HG03442 (cell line): ENCODE data around the gene PRR9.
"Not testable (repeated sequence)": the region's sequence is repeated elsewhere in the genome, so short reads cannot be mapped to it uniquely, and the experiment has no call there.

ENCODE experiments used
- ATAC-seq: cut with Tn5 transposase; IDR thresholded peaks from one replicate; pipeline ENCODE4 v1.9.1; 2021; ENCODE audit warnings: mild to moderate bottlenecking, moderate library complexity; ENCODE audit not compliant: unreplicated experiment

The PRR9 gene

DNA sequence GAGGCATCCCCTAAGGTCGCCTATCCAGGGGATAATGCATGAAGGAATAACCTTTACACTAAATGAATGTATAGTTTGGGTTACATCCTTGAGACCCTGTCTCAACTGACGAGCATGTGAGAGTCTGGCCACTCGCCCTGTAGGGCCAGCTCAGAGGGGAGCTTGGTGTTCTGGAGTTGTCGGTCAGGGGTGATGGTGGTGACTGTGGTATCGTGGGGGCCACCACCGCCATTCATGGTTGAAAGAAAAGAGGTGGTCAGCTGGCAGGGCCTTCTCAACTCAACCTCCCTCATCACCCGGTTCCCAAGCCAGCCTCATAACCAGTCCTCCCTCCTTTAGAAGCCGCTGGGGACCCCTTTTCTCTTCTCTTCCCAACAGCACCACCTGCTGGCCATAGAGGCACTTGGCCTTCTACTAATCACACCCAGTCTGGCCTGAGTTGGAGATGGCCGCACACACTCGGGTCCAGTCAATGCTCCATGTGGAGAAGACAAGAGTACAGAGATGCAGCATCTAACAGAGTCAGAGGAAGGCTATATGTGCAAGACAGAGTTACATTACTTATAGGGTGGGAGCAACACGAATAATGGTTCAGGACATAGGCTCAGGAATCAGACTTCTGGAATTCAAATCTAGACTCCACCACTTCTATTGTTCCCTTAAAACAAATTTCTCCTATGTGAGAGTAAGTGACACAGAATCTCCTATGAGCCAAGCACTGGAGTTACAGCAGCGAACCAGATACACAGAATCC lies 11.9 kb downstream of the PRR9 start:
- not testable (repeated sequence) for ATAC-seq

DNA sequence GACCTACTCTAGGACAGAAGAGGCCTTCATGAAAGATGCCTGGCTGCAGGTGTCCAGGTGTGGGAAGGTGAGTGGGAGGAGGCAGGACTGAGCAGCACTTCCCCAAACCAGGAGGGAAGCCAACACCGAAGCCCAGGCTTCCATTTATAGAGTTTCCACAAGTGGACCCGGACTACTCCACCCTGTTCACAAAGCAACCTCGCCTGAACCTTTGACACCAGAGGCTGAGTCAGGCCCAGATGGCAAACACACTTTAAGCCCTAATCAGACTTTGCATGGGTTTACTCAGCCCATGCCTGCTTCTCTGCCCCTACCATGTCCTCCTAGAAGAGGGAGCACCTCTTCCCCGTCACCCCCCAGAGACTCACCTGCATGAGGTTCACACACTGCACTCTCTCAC lies 14.0 kb downstream of the PRR9 start:
- ATAC-seq, result no peak

DNA sequence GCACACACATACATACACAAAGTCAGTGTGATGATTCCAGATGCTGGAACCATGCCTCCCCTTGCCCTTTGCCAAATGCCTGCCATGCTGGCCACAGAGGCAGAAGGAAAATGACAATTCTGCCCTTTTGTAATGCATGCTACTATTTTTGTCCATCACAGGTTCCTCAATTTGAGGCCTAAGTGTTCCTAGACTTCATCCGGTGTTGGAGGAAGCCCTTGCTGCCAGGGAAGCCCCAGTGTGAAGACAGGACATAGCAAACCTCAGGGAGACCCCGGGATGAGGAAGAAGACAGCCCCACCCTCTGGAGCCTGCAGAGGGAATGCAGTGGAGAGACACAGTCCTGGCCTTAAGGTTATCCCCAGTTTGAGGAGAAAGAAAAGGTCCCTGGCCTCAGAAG lies 14.4 kb downstream of the PRR9 start:
- ATAC-seq, result no peak

DNA sequence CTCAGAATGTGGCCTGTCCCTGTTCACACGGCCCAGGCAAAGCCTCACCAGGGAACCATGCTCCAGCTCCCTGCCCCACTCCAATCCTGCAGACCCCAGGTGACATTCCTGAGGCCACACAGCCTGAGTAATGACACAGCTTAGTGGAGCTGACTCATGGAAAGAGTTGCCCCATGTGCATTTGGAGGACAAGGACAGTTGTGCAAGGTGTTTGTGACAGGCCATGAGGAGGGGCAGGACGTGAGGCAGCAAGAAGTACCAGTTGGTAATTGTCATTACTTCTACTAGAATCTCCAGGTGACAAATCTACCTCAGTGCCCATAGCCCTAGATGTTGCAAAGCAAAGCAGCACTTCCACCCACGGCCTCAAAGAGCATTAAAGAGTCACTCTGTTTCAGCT lies 15.2 kb downstream of the PRR9 start:
- no peak for ATAC-seq

DNA sequence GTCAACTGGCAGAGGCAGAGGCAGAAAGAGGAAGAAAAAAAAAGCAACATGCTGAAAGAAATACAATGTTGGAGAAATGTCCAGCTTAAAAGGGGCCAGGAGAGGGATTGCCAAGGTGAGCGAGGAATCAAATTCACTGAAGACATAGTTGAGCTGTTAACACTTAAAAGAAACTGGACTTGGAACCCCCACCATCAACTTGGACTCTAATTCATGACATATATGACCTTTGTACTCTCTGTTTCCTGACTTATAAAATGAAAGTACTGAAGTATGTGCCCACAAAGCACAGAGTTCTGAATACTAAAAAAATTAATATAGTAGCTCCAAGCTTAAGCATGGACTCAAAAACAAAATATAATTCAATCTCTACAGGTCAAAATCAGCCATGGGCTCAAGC lies 16.1 kb downstream of the PRR9 start:
- ATAC-seq, result no peak

DNA sequence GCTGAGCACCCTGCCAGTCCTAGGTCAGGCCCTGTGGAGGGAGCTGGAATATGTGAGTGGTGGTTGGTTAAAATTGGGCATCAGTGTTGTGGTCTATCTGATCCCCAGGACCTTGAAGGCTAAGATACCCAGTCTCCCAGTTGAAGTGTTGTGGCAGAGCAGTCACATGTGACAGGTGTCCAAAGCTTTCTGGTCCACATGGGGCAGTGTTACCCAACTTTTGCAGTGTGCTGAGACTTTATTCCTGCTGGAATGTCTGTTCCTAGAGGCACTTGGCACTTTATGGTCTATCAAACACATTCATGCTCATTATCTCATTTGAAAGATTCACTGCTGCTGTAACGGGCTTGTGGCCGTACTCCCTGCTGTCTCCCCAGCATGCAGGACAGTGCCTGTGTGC lies 21.1 kb downstream of the PRR9 start:
- ATAC-seq, result no peak

DNA sequence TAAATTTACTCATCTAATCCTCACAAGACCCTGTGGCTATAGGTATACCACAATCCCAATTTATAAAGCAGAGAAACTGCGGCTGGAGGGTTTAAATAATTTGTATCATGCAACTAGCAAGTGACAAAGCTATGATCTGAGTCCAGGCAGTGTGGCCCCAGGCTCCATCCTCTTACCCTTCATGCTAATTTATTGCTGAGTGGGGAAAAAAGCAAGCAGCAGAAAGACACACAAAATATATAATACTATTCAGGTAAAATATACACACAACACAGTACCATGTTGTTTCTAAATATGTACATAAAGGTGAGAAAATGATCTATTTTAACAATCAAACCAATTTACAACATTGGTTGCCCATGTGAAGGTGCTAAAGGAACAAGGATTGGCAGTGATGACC lies 24.8 kb downstream of the PRR9 start:
- no peak for ATAC-seq

DNA sequence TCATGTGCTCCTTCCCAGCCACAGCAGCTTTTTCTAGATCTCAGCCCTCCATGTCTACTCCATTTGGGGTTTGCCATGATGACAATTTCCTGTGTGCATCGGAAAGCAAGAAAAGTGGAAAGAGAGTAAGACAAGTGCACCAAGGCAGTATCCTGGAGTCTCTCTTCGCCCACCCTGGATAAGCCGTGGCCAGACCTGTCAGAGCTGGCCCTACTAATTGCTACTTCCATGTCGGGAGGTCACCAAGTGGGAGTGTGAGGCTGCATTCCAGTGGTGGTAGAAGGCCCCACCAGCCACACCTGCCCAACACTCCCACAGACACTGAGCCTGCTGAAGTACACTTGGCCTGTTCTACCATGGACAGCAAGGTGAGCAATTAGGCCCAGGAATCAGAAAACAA lies 28.1 kb downstream of the PRR9 start:
- no peak for ATAC-seq

DNA sequence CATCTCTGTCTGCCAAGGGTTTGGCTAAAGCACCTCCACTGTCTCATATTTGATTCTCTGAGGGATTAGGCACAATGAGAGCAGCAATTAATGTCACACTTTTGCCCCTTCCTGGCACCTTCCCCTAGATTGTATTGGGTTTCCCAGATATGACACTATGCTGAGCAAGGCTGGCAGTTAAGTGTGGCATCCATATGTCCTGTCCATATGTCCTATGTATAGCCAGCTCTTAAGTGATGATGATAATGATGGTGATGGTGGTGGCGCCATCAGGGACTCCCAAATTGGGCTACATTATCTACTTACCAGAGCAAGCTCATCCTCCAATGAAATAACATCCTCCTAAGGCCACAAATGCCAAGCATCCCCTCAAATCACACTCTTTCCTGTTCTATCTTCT lies 28.6 kb downstream of the PRR9 start:
- no peak for ATAC-seq

DNA sequence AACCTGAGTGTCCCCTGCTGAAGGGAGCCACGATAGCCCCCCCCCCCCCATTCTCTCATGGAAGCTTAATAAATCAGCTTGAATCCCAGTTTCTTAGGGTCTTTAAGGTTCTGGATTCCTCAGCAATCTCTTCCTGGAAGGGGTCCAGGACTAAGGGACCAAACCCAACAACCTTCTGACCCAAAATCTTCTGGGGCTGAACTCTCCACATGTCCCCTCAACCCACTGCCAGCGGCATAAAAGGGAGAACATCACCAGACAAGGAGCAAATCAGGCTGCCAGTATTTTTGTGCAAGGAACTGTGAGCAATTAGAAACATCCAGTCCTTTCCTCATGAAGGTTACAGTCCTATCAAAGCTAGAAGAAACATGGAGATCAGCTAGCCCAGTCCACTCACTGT lies 29.4 kb downstream of the PRR9 start:
- no peak for ATAC-seq

DNA sequence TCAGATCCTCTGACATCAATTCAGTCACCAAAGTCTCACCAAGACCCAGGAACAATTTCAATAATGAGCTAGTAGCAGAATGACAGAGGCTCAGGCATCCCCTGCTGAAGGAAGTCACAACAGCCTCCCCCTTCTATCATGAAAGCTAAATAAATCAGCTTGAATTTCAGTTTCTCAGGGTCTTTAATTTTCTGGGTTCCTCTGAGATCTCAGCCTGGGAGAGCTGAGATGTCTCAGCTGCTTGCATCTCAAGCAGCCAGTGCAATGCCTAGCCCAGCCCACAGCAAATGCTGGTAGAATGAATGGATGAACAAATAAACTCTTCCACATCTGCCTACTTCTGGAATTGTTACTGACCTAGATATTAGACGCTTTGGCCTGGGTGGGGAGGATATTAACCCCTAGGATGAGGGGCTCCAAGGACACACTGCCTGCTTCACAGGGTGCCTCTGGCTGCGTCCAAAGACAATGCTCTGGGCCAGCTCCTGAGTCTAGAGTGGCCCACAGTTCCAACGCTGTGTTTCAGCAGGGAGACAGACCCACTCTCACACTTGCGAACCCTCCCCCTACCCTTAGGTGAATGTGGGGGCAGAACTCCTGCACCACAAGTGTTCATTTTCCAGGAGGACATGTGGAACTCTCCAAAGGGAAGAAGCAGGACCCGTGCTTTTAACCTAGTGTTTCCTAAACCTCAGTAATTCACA lies 30.9 kb downstream of the PRR9 start:
- ATAC-seq, result no peak

DNA sequence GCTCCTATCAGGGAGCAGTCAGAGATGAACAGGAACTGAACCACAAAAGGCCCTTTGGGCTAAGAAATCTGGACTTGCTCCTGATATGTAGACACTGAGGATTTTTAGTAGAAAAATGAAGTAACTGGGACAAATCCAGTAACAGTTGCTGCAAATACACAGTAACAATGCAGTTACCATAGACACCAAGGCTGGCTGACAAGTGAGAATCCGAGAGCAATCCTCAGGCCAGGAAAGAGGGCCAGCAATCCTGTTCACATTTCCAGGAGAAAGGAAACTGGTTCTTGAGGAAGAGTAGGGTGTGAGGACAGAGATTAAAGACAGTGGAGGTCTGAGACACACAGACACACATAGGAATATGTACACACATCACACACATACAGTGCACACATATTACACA lies 32.8 kb downstream of the PRR9 start:
- no peak for ATAC-seq

DNA sequence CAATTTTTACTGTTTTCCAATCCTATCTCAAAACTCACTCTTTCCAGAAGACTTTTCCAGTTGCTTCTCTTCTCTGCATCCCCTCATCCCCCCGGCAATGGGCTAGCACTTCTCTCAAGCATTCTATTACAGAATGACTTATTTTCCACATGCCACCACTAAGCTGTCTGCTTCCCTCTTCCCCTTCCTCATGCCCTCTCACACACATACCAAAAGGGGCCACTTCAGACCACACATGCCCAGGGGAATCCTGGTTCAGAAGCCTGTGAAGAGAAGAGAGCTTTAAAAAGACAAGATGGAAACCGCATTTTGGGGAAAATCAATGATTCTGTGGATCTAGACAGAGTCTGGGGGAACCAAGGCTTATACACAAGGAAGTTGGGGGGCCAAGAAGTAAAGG lies 33.7 kb downstream of the PRR9 start:
- ATAC-seq, result no peak

DNA sequence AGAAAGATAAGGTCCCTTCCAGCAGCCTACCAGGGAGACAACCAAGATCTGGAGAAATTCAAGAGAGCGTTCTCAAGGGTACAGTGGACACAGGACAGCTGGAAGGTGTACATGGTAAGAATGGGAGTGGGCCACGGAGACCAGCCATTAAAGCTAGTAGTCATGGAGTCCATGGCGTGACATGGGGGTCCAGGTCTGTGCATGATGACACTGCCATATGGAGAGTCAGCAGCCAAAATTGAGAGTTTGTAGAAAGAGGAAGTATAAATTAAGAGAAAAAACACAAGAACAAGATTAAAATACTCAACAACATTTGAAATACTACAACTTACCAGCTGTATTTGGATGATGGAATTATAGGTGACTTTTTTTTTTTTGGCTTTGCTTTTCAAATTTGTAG lies 34.2 kb downstream of the PRR9 start:
- ATAC-seq, result no peak

DNA sequence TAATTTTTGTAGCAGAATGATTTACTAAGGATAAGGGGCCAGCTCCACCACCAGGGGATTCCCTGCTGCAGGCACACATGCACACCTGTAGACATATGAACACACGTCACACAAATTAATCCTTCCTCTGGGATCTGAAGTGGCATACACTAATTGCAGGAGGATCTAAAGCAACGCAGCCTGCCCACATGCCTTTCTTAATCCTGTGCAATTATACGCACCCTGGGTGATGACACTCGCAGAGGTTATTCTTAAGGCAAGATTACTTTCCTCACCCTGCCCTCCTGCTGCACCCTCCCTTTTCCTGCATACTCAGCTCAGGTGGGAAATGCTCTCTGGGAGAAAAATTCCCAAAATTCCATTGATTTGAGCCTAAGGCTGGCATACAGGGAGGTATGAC lies 34.6 kb downstream of the PRR9 start:
- no peak for ATAC-seq

DNA sequence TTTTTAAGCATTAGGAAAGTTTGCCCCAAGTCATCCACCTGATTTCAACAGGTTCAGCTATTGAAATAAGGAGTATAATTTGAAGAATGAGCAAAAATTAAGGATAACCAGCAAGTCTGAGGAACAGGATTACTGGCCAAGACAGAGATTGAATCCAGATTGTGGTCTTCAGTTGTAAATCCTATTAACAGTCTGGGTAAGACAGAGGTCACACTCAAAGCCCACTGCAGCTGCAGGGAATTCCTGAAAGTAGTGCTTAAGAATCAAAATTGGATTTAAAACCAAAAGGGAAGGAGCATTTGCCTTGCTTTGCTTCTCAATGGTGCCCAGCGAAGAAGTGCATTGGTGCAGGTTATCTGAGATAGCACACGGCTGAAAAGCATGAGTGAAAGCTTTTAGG lies 35.7 kb downstream of the PRR9 start:
- ATAC-seq, result no peak

DNA sequence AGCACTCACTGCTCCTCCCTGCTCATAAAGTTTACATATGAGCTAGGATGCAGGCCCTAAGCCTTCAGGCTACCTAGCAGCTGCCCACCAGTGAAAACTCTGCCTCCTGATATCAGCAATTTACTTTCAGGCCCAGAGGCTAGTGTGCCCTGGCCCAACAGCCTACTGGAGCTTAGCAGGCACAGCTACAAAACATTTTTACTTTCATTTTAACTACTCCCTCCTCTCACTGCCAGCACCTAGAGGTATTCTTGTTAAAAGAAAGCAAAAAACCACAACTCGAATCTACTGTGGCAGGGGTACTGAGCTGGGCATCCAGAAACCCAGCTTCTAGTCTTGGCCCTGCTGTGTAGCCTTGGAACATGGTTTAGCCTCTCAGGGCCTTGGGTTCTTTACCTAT lies 36.3 kb downstream of the PRR9 start:
- no peak for ATAC-seq

DNA sequence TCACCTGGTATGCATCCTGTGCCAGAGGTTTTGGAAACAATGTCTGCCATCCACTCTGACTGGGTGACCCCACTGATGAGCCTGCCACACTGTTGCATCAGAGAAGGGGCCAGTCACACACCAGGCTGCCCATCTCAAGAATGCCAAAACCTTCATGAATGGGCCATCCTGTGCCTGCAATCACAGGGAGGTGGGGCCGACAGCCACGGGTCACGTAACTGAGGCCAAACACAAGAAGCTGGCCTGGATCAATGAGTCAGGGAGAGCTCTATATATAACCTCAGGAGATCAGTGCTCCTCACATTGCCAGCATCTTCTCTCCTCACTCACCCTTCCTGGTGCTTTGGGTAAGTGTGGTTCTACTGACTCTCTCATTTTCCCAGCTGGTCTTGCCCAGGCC lies 42.0 kb downstream of the PRR9 start, which contains the start of gene LORICRIN:
Gene LORICRIN (plus strand): TSS at position 301 of the 400 bp plus-strand sequence. CDS start 1,263 bp downstream, outside the sequence.
- ATAC-seq, result no peak

DNA sequence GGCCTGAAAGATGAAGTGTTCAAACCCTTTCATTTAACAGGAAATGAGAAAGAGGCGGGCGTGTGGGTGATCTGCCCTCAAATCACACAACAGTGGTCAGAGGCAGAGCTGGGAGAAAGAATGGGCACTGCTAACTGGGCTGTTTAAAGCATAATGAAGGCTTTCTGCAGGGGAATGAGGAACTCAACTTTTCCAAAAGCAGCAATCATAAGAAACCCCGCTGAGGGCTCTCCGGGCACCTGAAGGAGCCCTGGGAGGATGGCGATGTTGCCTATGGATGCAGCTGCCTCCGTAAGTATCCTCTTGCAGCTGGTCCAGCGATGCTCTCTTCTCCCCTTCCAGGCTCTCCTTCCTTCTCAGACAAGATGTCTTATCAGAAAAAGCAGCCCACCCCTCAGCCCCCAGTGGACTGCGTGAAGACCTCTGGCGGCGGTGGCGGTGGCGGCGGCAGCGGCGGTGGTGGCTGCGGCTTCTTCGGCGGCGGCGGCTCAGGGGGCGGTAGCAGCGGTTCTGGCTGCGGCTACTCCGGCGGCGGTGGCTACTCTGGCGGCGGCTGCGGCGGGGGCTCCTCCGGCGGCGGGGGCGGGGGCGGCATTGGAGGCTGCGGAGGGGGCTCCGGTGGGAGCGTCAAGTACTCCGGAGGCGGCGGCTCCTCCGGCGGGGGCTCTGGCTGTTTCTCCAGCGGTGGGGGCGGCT lies 43.3 kb downstream of the PRR9 start:
- ATAC-seq, result no peak

DNA sequence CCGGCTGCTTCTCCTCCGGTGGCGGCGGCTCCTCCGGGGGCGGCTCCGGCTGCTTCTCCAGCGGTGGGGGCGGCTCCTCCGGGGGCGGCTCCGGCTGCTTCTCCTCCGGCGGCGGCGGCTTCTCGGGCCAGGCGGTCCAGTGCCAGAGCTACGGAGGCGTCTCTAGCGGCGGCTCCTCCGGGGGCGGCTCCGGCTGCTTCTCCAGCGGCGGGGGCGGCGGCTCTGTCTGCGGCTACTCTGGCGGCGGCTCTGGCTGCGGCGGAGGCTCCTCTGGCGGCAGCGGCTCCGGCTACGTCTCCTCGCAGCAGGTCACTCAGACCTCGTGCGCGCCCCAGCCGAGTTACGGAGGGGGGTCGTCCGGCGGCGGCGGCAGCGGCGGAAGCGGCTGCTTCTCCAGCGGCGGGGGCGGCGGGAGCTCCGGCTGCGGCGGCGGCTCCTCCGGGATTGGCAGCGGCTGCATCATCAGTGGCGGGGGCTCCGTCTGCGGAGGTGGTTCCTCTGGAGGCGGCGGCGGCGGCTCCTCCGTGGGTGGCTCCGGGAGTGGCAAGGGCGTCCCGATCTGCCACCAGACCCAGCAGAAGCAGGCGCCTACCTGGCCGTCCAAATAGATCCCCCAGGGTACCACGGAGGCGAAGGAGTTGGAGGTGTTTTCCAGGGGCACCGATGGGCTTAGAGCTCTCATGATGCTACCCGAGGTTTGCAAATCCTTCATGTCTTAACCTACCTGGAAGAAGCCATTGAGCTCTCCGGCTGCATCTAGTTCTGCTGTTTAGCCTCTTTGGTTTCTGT lies 44.1 kb downstream of the PRR9 start:
- no peak for ATAC-seq

DNA sequence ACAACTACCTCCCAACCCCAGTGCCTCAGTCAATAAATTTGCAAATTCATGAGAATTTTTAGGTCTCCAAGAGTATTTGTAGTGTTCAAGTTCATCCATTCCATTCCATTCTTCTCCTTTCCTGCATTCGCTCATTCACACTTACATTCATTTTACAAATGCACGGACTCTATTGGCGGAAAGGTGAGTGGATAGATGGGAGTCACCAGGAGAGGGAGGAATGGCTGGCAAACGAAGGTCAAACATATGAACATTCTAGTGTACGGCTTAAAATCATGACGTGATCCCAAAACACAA lies 44.6 kb downstream of the PRR9 start:
- ATAC-seq, result no peak
